Activated CD4-positive, alpha-beta memory T cell treated with anti-CD3 and anti-CD28 coated beads, Interleukin-2, amount 10 ng/mL, durations not matched to agents 7 days and 5 days (primary cell): ENCODE data around the gene TNN. TPM values are rescaled to one million over a fixed set of nuclear protein-coding genes. Genes with fewer than 3 reads are reported as not detected.

Experiments
- CTCF ChIA-PET: fragments of 350-600 bp; sonication (Branson Sonifier 250); formaldehyde crosslinking; loops from one replicate; lab custom pipeline; 2021; ENCODE audit warnings: antibody characterized with exemption, inconsistent platforms; lab: Charles Lee
- POLR2A ChIA-PET: fragments of 350-600 bp; sonication (Branson Sonifier 250); formaldehyde crosslinking; loops from one replicate; lab custom pipeline; 2021; ENCODE audit warnings: antibody characterized with exemption; lab: Charles Lee
- DNase-seq: peaks from one replicate; pipeline ENCODE4 v3.0.0-alpha.2; 2020
- H3K27ac Mint-ChIP-seq: one replicate; pipeline ENCODE4 v1.8.0; 2021; ENCODE audit warnings: mild to moderate bottlenecking, mixed read lengths
- H3K27me3 Mint-ChIP-seq: one replicate; pipeline ENCODE4 v1.8.0; 2021; ENCODE audit warnings: mixed read lengths
- H3K36me3 Mint-ChIP-seq: one replicate; pipeline ENCODE4 v1.8.0; 2021; ENCODE audit warnings: low read depth, mixed read lengths
- H3K4me1 Mint-ChIP-seq: one replicate; pipeline ENCODE4 v1.8.0; 2021; ENCODE audit warnings: mixed read lengths
- H3K4me3 Mint-ChIP-seq: one replicate; pipeline ENCODE4 v1.8.0; 2021; ENCODE audit warnings: mild to moderate bottlenecking, mixed read lengths
- H3K9me3 Mint-ChIP-seq: one replicate; pipeline ENCODE4 v1.8.0; 2021; ENCODE audit warnings: mixed read lengths
- total RNA-seq, 2 experiments: library from RNA; stranded (reverse); gene quantifications; one replicate each; pipeline ENCODE4 v1.2.3, GENCODE V29; 2021

The TNN gene
- total RNA-seq, 2 experiments from 2014 or later = not detected

GRCh38 chr1:175126347-175126746 lies 58.7 kb downstream of the TNN start:
- Mint-ChIP-seq H3K9me3 (no peaks in the 10 kb centered on the region), H3K4me1 (no peaks in the 10 kb centered on the region), H3K27me3 (no peaks in the 10 kb centered on the region), H3K36me3 (no peaks in the 10 kb centered on the region), H3K27ac (no peak overlapping the region), H3K4me3 (no peak overlapping the region)
- ChIA-PET CTCF (interaction anchor here (0.7 to 5.6 kb wide), 6 partner anchors 15 to 178 kb away, joined by 3 to 82 read pairs (median 4); no protein-coding TSS in a partner anchor), POLR2A (no interaction called here)
- DNase-seq = no peak

DNA sequence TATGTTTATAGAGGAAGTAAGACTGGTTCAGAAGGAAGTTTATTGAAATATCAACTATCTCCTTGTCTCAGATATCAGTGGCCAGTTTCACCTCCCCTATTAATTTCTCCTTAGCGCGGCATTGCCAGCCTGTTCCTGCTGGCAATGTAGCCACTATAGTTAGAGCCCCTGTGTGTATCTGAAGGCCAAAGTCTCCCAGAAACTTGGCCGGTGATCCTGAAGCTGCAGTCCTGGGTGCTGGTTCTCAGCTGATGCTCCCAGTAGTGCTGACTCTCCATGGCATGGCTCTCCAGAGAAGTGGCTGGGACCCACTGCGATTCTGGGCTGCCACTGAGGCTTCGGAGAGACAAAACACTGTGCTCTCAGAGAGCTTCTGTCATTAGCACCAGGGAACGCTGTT lies 59.9 kb downstream of the TNN start:
- H3K27me3 Mint-ChIP-seq = no peaks in the 10 kb centered on the region
- H3K4me3 Mint-ChIP-seq = no peak overlapping the region
- CTCF ChIA-PET = interaction anchor here (0.8 to 5.6 kb wide), 4 partner anchors 18 to 145 kb away, joined by 3 to 82 read pairs (median 5); no protein-coding TSS in a partner anchor
- no peak overlapping the region for H3K27ac Mint-ChIP-seq
- H3K9me3 Mint-ChIP-seq = no peaks in the 10 kb centered on the region
- no peaks in the 10 kb centered on the region for H3K36me3 Mint-ChIP-seq
- no peak for DNase-seq
- no peaks in the 10 kb centered on the region for H3K4me1 Mint-ChIP-seq
- POLR2A ChIA-PET = no interaction called here

DNA sequence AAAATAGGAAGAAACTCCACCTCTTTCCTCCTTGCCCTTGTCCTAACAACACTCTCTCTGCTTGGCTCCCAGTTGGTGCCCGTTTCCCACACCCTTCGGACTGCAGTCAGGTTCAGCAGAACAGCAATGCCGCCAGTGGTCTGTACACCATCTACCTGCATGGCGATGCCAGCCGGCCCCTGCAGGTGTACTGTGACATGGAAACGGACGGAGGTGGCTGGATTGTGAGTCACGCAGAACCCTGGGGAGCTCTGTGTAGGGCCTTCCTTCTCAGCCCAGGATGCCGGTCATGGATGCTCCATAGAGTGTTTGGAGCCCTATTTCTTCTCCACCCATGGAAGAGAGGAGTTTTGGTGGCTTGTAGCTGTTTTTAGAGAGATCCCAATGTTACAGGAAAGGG lies 60.9 kb downstream of the TNN start:
- no peak overlapping the region for H3K4me3 Mint-ChIP-seq
- H3K4me1 Mint-ChIP-seq = no peaks in the 10 kb centered on the region
- H3K27ac Mint-ChIP-seq = no peak overlapping the region
- peaks cover 4% of the 10 kb centered on the region for H3K27me3 Mint-ChIP-seq
- ChIA-PET CTCF (interaction anchor here (1.3 to 5.6 kb wide), 2 partner anchors 17 to 100 kb away, joined by 7 to 82 read pairs; no protein-coding TSS in a partner anchor), POLR2A (no interaction called here)
- no peaks in the 10 kb centered on the region for H3K9me3 Mint-ChIP-seq
- no peak for DNase-seq
- no peaks in the 10 kb centered on the region for H3K36me3 Mint-ChIP-seq

- DNase-seq = no peak
- no peak overlapping the region for H3K27ac Mint-ChIP-seq
- peaks cover 5% of the 10 kb centered on the region for H3K27me3 Mint-ChIP-seq
- H3K9me3 Mint-ChIP-seq = no peaks in the 10 kb centered on the region
- H3K36me3 Mint-ChIP-seq = no peaks in the 10 kb centered on the region
- POLR2A ChIA-PET = no interaction called here
- H3K4me3 Mint-ChIP-seq = no peak overlapping the region
- CTCF ChIA-PET = interaction anchor here (1.4 kb wide), 1 partner anchor 17 kb away, joined by 9 read pairs; no protein-coding TSS in a partner anchor
- H3K4me1 Mint-ChIP-seq = no peaks in the 10 kb centered on the region
Measured at GRCh38 chr1:175129182-175129581, 61.5 kb downstream of the TNN start.

DNA sequence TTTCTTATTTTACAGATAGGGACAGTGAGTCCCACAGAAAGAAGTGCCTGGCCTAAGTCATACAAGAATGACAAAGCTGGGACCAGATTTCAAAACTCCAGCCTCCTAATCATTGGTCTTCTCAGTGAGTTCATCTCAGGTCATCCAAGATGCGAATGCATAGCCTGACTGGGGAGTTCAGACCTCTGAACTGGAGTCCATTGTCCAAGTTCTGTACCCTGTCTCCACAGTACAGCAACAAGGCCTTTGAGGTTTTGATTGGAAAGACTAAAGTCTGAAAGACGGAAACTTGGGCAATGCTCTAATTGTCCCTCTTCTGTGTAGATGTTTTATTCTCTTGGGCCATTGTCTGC lies 62.0 kb downstream of the TNN start:
- H3K4me3 Mint-ChIP-seq = no peak overlapping the region
- no peak overlapping the region for H3K27ac Mint-ChIP-seq
- POLR2A ChIA-PET = no interaction called here
- no peaks in the 10 kb centered on the region for H3K36me3 Mint-ChIP-seq
- peaks cover 7% of the 10 kb centered on the region for H3K27me3 Mint-ChIP-seq
- H3K4me1 Mint-ChIP-seq = no peaks in the 10 kb centered on the region
- CTCF ChIA-PET = interaction anchor here (1.4 kb wide), 1 partner anchor 17 kb away, joined by 9 read pairs; no protein-coding TSS in a partner anchor
- no peaks in the 10 kb centered on the region for H3K9me3 Mint-ChIP-seq
- no peak for DNase-seq

DNA sequence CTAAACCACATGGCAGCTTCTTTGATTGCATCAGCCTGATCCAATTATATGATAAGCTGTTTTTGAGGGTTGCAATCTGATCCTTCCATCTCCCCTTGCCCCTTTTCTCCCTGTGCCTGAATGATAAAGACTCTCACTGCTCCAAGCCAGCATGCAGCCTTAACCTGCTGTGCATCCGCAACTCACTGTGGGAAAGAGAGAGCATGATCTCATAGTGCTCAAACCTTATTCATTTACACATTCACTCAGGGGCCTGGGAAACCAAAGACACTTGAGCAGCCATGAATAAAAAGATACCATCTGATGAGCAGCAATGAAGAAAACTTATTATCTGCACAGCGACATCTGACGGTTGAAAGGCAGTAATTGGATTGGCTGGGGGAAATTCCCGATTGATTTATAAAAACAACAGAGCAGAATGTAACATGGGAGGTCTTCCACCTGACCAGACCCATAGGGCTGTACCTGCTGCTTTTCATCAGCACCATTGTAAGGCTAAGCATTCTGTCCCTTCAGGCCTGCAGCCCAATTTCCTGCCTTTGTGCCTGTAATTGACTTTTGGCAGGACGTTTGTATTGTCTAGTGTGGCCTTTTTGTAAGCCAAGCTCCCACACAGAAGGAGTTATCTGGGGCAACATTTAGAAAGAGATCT lies 62.5 kb downstream of the TNN start:
- peaks cover 10% of the 10 kb centered on the region for H3K27me3 Mint-ChIP-seq
- no peaks in the 10 kb centered on the region for H3K9me3 Mint-ChIP-seq
- ChIA-PET CTCF (interaction anchor here (0.8 to 1.4 kb wide), 2 partner anchors 16 to 100 kb away, joined by 3 to 9 read pairs; no protein-coding TSS in a partner anchor), POLR2A (no interaction called here)
- H3K4me1 Mint-ChIP-seq = no peaks in the 10 kb centered on the region
- H3K27ac Mint-ChIP-seq = no peak overlapping the region
- H3K4me3 Mint-ChIP-seq = no peak overlapping the region
- DNase-seq = no peak
- no peaks in the 10 kb centered on the region for H3K36me3 Mint-ChIP-seq

DNA sequence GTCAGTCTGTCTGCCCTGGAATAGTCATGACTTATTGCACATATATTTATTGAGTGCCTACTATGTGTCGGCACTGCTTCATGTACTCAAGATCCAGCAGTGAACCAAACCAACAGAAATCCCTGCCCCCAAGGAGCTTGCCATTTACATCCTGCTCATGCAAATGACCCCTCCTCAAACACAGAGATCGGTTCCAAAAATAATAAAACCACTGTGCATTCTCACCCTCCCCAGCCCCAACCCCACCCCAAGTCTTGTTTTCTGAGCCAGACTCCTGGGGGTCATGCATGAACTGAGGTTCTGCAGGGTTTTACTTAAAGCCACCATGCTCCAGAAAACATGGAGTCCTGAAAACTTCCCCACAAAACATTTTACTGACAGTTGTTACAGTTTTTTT lies 63.0 kb downstream of the TNN start:
- Mint-ChIP-seq H3K36me3 (no peaks in the 10 kb centered on the region), H3K4me3 (no peak overlapping the region), H3K27ac (no peak overlapping the region), H3K9me3 (no peaks in the 10 kb centered on the region), H3K4me1 (no peaks in the 10 kb centered on the region), H3K27me3 (peaks cover 13% of the 10 kb centered on the region)
- DNase-seq = no peak
- POLR2A ChIA-PET = no interaction called here
- CTCF ChIA-PET = interaction anchor here (0.8 kb wide), 1 partner anchor 101 kb away, joined by 3 read pairs; no protein-coding TSS in a partner anchor

- H3K27ac Mint-ChIP-seq = no peak overlapping the region
- H3K4me3 Mint-ChIP-seq = no peak overlapping the region
- H3K27me3 Mint-ChIP-seq = peaks cover 18% of the 10 kb centered on the region
- no peaks in the 10 kb centered on the region for H3K9me3 Mint-ChIP-seq
- ChIA-PET POLR2A (no interaction called here), CTCF (interaction anchor here (0.8 kb wide), 1 partner anchor 101 kb away, joined by 3 read pairs; no protein-coding TSS in a partner anchor)
- no peaks in the 10 kb centered on the region for H3K4me1 Mint-ChIP-seq
- no peaks in the 10 kb centered on the region for H3K36me3 Mint-ChIP-seq
- DNase-seq = no peak
Measured at GRCh38 chr1:175131095-175131494, 63.5 kb downstream of the TNN start.

DNA sequence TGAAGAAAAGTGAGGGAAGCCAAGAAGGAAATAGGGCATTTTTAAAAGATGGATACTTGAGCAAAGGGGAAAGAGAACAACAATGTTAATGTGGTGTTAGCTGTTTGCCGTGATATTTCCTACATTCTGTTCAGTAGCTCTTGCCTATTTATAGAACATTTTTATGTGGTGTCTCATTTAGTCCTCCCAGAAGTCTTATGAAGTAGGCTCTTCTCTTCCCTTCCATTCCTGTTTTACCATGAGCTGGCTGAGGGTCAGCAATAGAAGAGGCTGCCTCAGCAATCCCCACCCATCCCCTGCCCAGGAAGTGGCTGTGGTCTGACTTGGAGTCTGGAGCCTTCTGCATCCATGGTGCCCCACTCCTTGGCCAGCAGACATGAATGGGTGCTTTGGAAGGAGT lies 64.8 kb downstream of the TNN start:
- DNase-seq = no peak
- ChIA-PET CTCF (interaction anchor here (1.3 to 3.3 kb wide), 2 partner anchors 13 to 19 kb away, joined by 5 to 20 read pairs; no protein-coding TSS in a partner anchor), POLR2A (interaction anchor here (1.5 kb wide), 1 partner anchor 9 kb away, joined by 5 read pairs; no protein-coding TSS in a partner anchor)
- Mint-ChIP-seq H3K27ac (no peak overlapping the region), H3K27me3 (peaks cover 29% of the 10 kb centered on the region), H3K4me3 (no peak overlapping the region), H3K4me1 (no peaks in the 10 kb centered on the region), H3K36me3 (no peaks in the 10 kb centered on the region), H3K9me3 (no peaks in the 10 kb centered on the region)

DNA sequence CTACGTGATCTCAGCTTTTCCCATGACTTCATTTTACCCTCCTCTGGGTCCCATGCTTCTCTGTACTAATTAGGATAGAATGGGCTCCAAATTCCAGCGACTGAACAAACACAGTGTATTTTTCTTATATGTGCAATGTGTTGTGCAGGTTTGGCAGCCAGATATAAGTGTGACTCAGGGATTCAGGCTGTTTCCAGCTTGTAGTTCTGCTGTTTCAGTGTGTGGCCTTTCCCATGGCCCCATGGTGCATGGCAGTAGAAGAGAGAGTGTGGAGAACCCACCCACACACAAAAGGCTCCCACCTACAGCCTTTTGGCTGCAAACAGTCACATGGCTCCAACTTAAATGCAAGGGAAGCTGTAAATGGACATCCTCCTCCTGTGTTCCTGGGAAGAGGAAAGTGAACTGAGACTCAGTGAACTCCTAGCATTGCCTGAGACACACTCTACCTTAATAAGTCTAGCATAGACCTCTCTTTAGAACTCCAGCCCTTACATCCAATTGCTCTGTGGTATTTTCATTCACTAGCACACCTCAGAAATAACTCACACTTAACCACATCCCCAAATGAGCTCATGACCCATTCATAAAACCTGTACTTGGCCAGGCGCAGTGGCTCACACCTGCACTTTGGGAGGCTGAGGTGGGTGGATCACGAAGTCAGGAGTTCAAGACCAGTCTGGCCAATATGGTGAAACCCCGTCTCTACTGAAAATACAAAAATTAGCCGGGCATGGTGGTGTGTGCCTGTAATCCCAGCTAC lies 66.2 kb downstream of the TNN start:
- POLR2A ChIA-PET = no interaction called here

DNA sequence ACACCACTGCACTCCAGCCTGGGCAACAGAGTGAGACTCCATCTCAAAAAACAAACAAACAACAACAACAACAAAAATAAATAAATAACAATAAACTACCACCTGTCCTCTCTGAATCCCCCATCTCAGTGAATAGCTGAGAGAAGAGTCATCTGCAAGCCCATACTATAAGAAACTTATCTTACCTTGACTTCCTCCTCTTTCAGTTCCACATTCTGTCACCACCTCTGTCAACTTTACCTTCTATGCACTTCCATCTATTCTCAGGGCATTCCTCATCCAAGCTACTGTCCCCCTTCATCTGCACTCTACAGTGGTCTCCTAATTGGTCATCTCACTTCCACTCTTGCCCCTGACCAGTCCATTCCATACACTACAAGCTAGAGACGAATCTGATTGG lies 66.9 kb downstream of the TNN start:
- no peak for DNase-seq
- Mint-ChIP-seq H3K36me3 (no peaks in the 10 kb centered on the region), H3K27ac (no peak overlapping the region), H3K27me3 (peaks cover 39% of the 10 kb centered on the region), H3K4me3 (no peak overlapping the region), H3K4me1 (no peaks in the 10 kb centered on the region), H3K9me3 (no peaks in the 10 kb centered on the region)
- POLR2A ChIA-PET = no interaction called here
- CTCF ChIA-PET = interaction anchor here (1.4 to 3.3 kb wide), 2 partner anchors 9 to 11 kb away, joined by 5 to 20 read pairs; no protein-coding TSS in a partner anchor

More for the DNA sequence above, 66.2 kb downstream of the TNN start:
- DNase-seq = no peak
- Mint-ChIP-seq H3K27me3 (peaks cover 39% of the 10 kb centered on the region), H3K27ac (no peak overlapping the region), H3K9me3 (no peaks in the 10 kb centered on the region), H3K4me1 (no peaks in the 10 kb centered on the region), H3K36me3 (no peaks in the 10 kb centered on the region), H3K4me3 (no peak overlapping the region)
- CTCF ChIA-PET = interaction anchor here (1.3 to 3.3 kb wide), 3 partner anchors 9 to 18 kb away, joined by 5 to 20 read pairs (median 5); no protein-coding TSS in a partner anchor

DNA sequence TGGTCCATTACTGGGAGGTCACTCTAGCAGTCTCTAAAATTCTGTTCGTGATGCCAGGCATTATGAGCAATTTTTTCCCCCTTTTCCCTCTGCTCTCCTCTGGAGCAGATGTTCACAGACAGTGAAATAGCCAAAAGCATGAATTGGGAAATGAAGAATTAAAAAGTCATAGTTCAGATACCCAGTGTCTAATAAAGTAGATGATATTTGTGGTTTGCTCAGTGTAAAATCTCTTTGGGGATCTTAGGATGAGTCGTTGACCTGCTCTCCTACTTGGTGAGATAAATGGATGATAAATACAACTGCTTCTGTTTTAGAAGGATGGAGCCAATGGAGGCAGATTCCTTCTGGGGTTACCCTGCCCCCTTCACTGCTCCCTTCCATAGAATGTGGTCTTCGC lies 68.6 kb downstream of the TNN start:
- Mint-ChIP-seq H3K4me3 (no peak overlapping the region), H3K27ac (no peak overlapping the region), H3K36me3 (no peaks in the 10 kb centered on the region), H3K27me3 (peaks cover 39% of the 10 kb centered on the region), H3K4me1 (no peaks in the 10 kb centered on the region), H3K9me3 (no peaks in the 10 kb centered on the region)
- CTCF ChIA-PET = interaction anchor here (1.0 kb wide), 1 partner anchor 10 kb away, joined by 3 read pairs; no protein-coding TSS in a partner anchor
- DNase-seq = no peak
- POLR2A ChIA-PET = no interaction called here

DNA sequence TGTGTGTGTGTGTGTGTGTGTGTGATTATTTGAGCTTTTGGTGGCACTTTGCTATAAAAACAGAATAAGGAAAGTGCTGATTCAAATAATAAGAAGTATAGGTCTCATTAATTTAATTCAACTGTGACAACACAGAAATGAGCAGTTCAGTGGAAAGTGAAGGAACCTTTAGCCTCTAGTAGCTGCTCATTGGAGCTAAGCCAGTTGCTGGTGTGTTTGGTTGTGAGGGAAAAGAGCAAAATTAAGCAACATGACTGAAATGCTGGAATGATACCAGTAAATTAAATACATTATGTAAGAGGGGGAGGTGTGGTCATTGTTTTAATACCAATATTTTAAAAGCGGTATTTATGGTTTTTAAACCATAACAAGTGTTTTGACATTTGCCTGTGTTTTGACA lies 69.7 kb downstream of the TNN start:
- ChIA-PET CTCF (no interaction called here), POLR2A (no interaction called here)
- peaks cover 8% of the 10 kb centered on the region for H3K4me1 Mint-ChIP-seq
- H3K9me3 Mint-ChIP-seq = no peaks in the 10 kb centered on the region
- no peak overlapping the region for H3K27ac Mint-ChIP-seq
- no peaks in the 10 kb centered on the region for H3K36me3 Mint-ChIP-seq
- H3K27me3 Mint-ChIP-seq = peaks cover 39% of the 10 kb centered on the region
- DNase-seq = no peak
- H3K4me3 Mint-ChIP-seq = no peak overlapping the region
